Lung (tissue), 12 donors: ENCODE measurements around the gene GTPBP3. TPM values are rescaled to one million over a fixed set of nuclear protein-coding genes. Genes with fewer than 3 reads are reported as not detected.

Source experiments
- ATAC-seq: fragments of 200-7000 bp; cut with Tn5 transposase; one replicate; pipeline ENCODE4 v1.9.1; 2020; ENCODE audit warnings: moderate number of reproducible peaks; ENCODE audit not compliant: insufficient read depth, low FRiP score
- DNase-seq, 3 donors: peaks; one replicate each; pipeline ENCODE4 v3.0.0-alpha.2; 2013 to 2017
- H3K27ac ChIP-seq, 2 donors: one replicate each; pipeline ENCODE4 v1.5.1; 2013; ENCODE audit warnings: mild to moderate bottlenecking in 2 of 2, moderate library complexity in 2 of 2, control low read depth in 1 of 2, inconsistent platforms in 1 of 2, low read depth in 1 of 2, low read length in 1 of 2
- H3K27me3 ChIP-seq, 3 donors: one replicate each; pipeline ENCODE4 v1.5.1; 2013; ENCODE audit warnings: low read length in 2 of 3; ENCODE audit not compliant: control insufficient read depth in 3 of 3, insufficient read depth in 3 of 3
- H3K36me3 ChIP-seq, 4 donors: one replicate each; pipeline ENCODE4 v1.5.1; 2013; ENCODE audit warnings: low read length in 4 of 4, mild to moderate bottlenecking in 1 of 4, moderate library complexity in 1 of 4; ENCODE audit not compliant: control insufficient read depth in 4 of 4, insufficient read depth in 4 of 4
- H3K4me1 ChIP-seq, 5 donors: one replicate each; pipeline ENCODE4 v1.5.1; 2013; ENCODE audit warnings: low read length in 5 of 5, mild to moderate bottlenecking in 2 of 5, moderate library complexity in 1 of 5; ENCODE audit not compliant: control insufficient read depth in 5 of 5, insufficient read depth in 5 of 5
- H3K4me3 ChIP-seq: one replicate; pipeline ENCODE4 v1.5.1; 2013; ENCODE audit warnings: mild to moderate bottlenecking, control low read depth, moderate library complexity
- H3K9ac ChIP-seq, 2 donors: one replicate each; pipeline ENCODE4 v1.5.1; 2013; ENCODE audit warnings: low read length in 2 of 2, control low read depth in 1 of 2; ENCODE audit not compliant: insufficient read depth in 1 of 2
- H3K9me3 ChIP-seq, 4 donors: one replicate each; pipeline ENCODE4 v1.5.1; 2013; ENCODE audit warnings: low read length in 3 of 4, mild to moderate bottlenecking in 1 of 4, moderate library complexity in 1 of 4; ENCODE audit not compliant: control insufficient read depth in 4 of 4, insufficient read depth in 3 of 4
- CTCF ChIP-seq: IDR thresholded peaks from 2 replicates; pipeline ENCODE4 v1.5.1; 2012; ENCODE audit warnings: mild to moderate bottlenecking; ENCODE audit errors: control extremely low read depth, extremely low read depth
- WGBS, 2 donors: extraction: QIAGEN DNeasy Blood & Tissue Kit; methylation state at CpG; one replicate each; pipeline ENCODE4 v1.1.7; 2013; 5-methylcytosine and 5-hydroxymethylcytosine counted together
- polyA plus RNA-seq, 2 donors: library from polyadenylated mRNA; stranded (reverse); fragments of 200-250 nt; gene quantifications; one replicate each; pipeline ENCODE4 v1.2.1, GENCODE V29; 2013
- total RNA-seq, 2 donors: library from RNA; depleted of rRNA in 1 of 2; stranded (reverse); fragments of >200 nt in 1 of 2; gene quantifications; one replicate each; pipeline ENCODE4 v1.2.1, GENCODE V29; 2014 to 2021
- donor health status: control.
- donor health status: control.
- donor health status: Bipolar disorder and iron deficiency.
- donor health status: healthy.
- donor health status: DM: yes; HTN: yes; CAD: no.

GTPBP3 gene
- total and polyA plus RNA-seq, 4 donors = 13.3 to 24.1 (median 18.2) TPM

GRCh38 chr19:17311455-17312188, 25.7 kb upstream of the GTPBP3 start:
- Histone ChIP-seq H3K36me3 (peaks cover 11 to 31% (median 12%) of the 10 kb centered on the region in 4 donors), H3K4me3 (no peak overlapping the region), H3K4me1 (peaks cover 0 to 10% (median 6%) of the 10 kb centered on the region in 5 donors), H3K27me3 (no peaks in the 10 kb centered on the region), H3K9me3 (no peaks in the 10 kb centered on the region), H3K9ac (no peak overlapping the region), H3K27ac (peak overlapping the region in 1 of 2 donors; percentile 17)
- 72 to 80% methylated on average over 11 of the region's 11 CpGs for WGBS, 2 donors
- no peak for DNase-seq
- TF ChIP-seq CTCF = no peak
- ATAC-seq = no peak

GRCh38 chr19:17312189-17313113, 24.9 kb upstream of the GTPBP3 start:
- ATAC-seq (no peak), DNase-seq (no peak)
- WGBS, 2 donors = 79 to 94% methylated on average over 20 of the region's 20 CpGs
- H3K4me3 ChIP-seq = no peak overlapping the region
- no peak overlapping the region for H3K9ac ChIP-seq
- TF ChIP-seq CTCF = no peak
- peak overlapping the region in 1 of 2 donors; percentile 6 for H3K27ac ChIP-seq
- peaks cover 11 to 31% (median 12%) of the 10 kb centered on the region in 4 donors for H3K36me3 ChIP-seq
- no peaks in the 10 kb centered on the region for H3K9me3 ChIP-seq
- H3K27me3 ChIP-seq = no peaks in the 10 kb centered on the region
- H3K4me1 ChIP-seq = peaks cover 0 to 8% (median 6%) of the 10 kb centered on the region in 5 donors

DNA sequence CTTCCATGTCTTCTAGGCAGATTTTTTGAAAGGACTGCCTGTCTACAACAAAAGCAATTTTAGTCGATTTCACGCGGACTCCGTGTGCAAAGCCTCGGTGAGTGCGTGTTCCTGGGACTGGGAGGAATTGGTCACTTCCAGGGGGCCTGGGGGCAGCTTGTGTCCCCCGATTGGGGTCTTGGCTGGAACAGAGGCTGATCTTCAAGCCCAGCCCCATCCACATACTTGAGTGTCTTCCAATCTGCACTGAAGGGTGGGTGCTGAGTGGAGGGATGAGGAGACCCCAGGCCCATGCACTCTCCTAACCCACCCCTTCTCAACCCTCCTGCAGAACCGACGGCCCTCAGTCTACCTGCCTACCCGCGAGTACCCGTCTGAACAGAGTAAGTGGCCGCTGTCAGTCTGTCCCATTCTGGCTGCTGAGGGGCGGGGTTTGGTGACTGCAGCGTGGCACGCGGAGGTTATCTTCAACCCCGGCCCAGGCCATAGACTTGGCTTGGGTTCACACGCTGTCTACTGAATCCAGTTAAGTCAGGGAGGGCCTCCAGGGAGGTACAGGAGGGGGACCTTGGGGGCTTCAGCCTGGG, 23.3 kb upstream of the GTPBP3 start:
- DNase-seq (no peak), ATAC-seq (no peak)
- Histone ChIP-seq H3K4me1 (peaks cover 0 to 8% (median 6%) of the 10 kb centered on the region in 5 donors), H3K9ac (no peak overlapping the region), H3K36me3 (peaks cover 11 to 37% (median 12%) of the 10 kb centered on the region in 4 donors), H3K27me3 (no peaks in the 10 kb centered on the region), H3K4me3 (no peak overlapping the region), H3K27ac (no peak overlapping the region), H3K9me3 (no peaks in the 10 kb centered on the region)
- WGBS, 2 donors = 94 to 97% methylated on average over 19 of the region's 19 CpGs
- TF ChIP-seq CTCF = no peak
